ENCODE measurements around the gene DDX28. TPM values are rescaled to one million over a fixed set of nuclear protein-coding genes. Genes with fewer than 3 reads are reported as not detected.
"Not testable (repeated sequence)": the region's sequence is repeated elsewhere in the genome, so short reads cannot be mapped to it uniquely, and the experiment has no call there.

DDX28 gene
- total RNA-seq, 2 experiments from 2014 or later, result 9.4 to 9.7 TPM

GRCh38 chr16:67972285-67972684, 50.7 kb downstream of the DDX28 start:
- H3K9me3 Mint-ChIP-seq; CTCF ChIA-PET; H3K27me3 Mint-ChIP-seq (ENCODE audit: low read depth); H3K27ac Mint-ChIP-seq; intact Hi-C loops (cut with micrococcal nuclease); H3K36me3 Mint-ChIP-seq (ENCODE audit: low read depth); H3K4me3 Mint-ChIP-seq; H3K4me1 Mint-ChIP-seq (ENCODE audit: low read depth); DNase-seq: not testable (repeated sequence)

GRCh38 chr16:67971111-67971510, 51.9 kb downstream of the DDX28 start:
- no peaks in the 10 kb centered on the region for H3K9me3 Mint-ChIP-seq
- H3K27ac Mint-ChIP-seq, result no peak overlapping the region
- H3K27me3 Mint-ChIP-seq (ENCODE audit: low read depth), result no peaks in the 10 kb centered on the region
- H3K36me3 Mint-ChIP-seq (ENCODE audit: low read depth), result no peaks in the 10 kb centered on the region
- peaks cover 10% of the 10 kb centered on the region for H3K4me1 Mint-ChIP-seq (ENCODE audit: low read depth)
- intact Hi-C loops (cut with micrococcal nuclease), result no loop called here
- CTCF ChIA-PET, result no interaction called here
- no peak overlapping the region for H3K4me3 Mint-ChIP-seq
- no peak for DNase-seq

Other genes starting within 250 kb of the DDX28 start
- 10 to 100 TPM; 12.4 to 16.1 TPM for gene RANBP10, start 216.7 kb downstream of the DDX28 start, total RNA-seq
- under 1 TPM; 0.35 to 0.50 TPM for gene TSNAXIP1, start 216.3 kb downstream of the DDX28 start, total RNA-seq
- 10 to 100 TPM; 19.9 to 20.6 TPM for gene THAP11, start 180.9 kb downstream of the DDX28 start, total RNA-seq
- gene NUTF2, start 176.3 kb downstream of the DDX28 start, total RNA-seq, result 100 to 1,000 TPM; 165 to 171 TPM
- gene CENPT, start 175.5 kb downstream of the DDX28 start, total RNA-seq, result 10 to 100 TPM; 43.7 to 45.8 TPM
- gene EDC4, start 150.2 kb downstream of the DDX28 start, total RNA-seq, result 10 to 100 TPM; 72.2 to 78.7 TPM
- gene NRN1L, start 138.3 kb downstream of the DDX28 start, total RNA-seq, result not detected
- 1 to 10 TPM; 7.1 to 8.0 TPM for gene PSKH1, start 130.0 kb downstream of the DDX28 start, total RNA-seq
- gene CTRL, start 91.4 kb downstream of the DDX28 start, total RNA-seq, result 1 to 10 TPM; 1.5 to 1.8 TPM
- gene PSMB10, start 86.4 kb downstream of the DDX28 start, total RNA-seq, result 100 to 1,000 TPM; 138 to 147 TPM
- 10 to 100 TPM in 1 of 2 experiments, 1 to 10 TPM in 1; 9.1 to 10.0 TPM for gene LCAT, start 79.1 kb downstream of the DDX28 start, total RNA-seq
- gene SLC12A4, start 54.6 kb downstream of the DDX28 start, total RNA-seq, result 10 to 100 TPM; 24.3 to 28.9 TPM
- under 1 TPM in 1 of 2 experiments, not detected in 1; 0.19 TPM for gene DPEP3, start 42.7 kb downstream of the DDX28 start, total RNA-seq
- 1 to 10 TPM; 3.1 to 3.8 TPM for gene DPEP2, start 23.7 kb downstream of the DDX28 start, total RNA-seq
- not detected for gene DPEP2NB, start 7.3 kb downstream of the DDX28 start, total RNA-seq
- gene DUS2, start 52 bp upstream of the DDX28 start, total RNA-seq, result 10 to 100 TPM; 22.9 to 25.2 TPM
- 10 to 100 TPM; 49.1 to 50.3 TPM for gene NFATC3, start 62.1 kb upstream of the DDX28 start, total RNA-seq
- under 1 TPM; 0.21 to 0.35 TPM for gene ESRP2, start 212.9 kb upstream of the DDX28 start, total RNA-seq
- gene PLA2G15, start 222.1 kb upstream of the DDX28 start, total RNA-seq, result 1 to 10 TPM; 4.2 to 5.4 TPM
- 10 to 100 TPM; 79.4 to 83.4 TPM for gene SLC7A6, start 241.3 kb upstream of the DDX28 start, total RNA-seq